GM19372 (cell line): ENCODE results near the gene S100P.
A peak's percentile ranks its signal among the peaks of the same experiment; 100 is the strongest.
"Not testable (repeated sequence)": the region's sequence is repeated elsewhere in the genome, so short reads cannot be mapped to it uniquely, and the experiment has no call there.

Experiments
- ATAC-seq: cut with Tn5 transposase; IDR thresholded peaks from one replicate; pipeline ENCODE4 v1.9.1; 2021; ENCODE audit warnings: mild to moderate bottlenecking, low read depth, moderate library complexity; ENCODE audit not compliant: unreplicated experiment

S100P gene

GRCh38 chr4:6672541-6673190 is 21.0 kb upstream of the S100P start:
- ATAC-seq: not testable (repeated sequence)

- ATAC-seq: not testable (repeated sequence)
These were observed 20.5 kb upstream of the S100P start for GRCh38 chr4:6673191-6673659.

GRCh38 chr4:6673660-6674499 is 19.8 kb upstream of the S100P start:
- ATAC-seq: peak; percentile 80

- peak; percentile 44 for ATAC-seq
These were observed 19.1 kb upstream of the S100P start for GRCh38 chr4:6674500-6675149.

GRCh38 chr4:6676722-6677558 is 16.7 kb upstream of the S100P start:
- ATAC-seq: no peak

- ATAC-seq: no peak
These were observed 13.2 kb upstream of the S100P start for GRCh38 chr4:6680372-6681034.

GRCh38 chr4:6681191-6681590 is 12.5 kb upstream of the S100P start:
- ATAC-seq: no peak

- no peak for ATAC-seq
These were observed 10.7 kb upstream of the S100P start for GRCh38 chr4:6682862-6683590.

GRCh38 chr4:6684656-6685055 is 9.0 kb upstream of the S100P start:
- ATAC-seq: no peak

- no peak for ATAC-seq
These were observed 7.4 kb upstream of the S100P start for GRCh38 chr4:6686104-6686787.

GRCh38 chr4:6687947-6688878 is 5.5 kb upstream of the S100P start:
- ATAC-seq: no peak

GRCh38 chr4:6688879-6689505 is 4.7 kb upstream of the S100P start:
- ATAC-seq: peak; percentile 85

GRCh38 chr4:6689506-6689960 is 4.1 kb upstream of the S100P start:
- ATAC-seq: no peak

- ATAC-seq: no peak
These were observed 1.3 kb upstream of the S100P start for GRCh38 chr4:6692379-6692778.

GRCh38 chr4:6692806-6693205 is 872 bp upstream of the S100P start:
- ATAC-seq: no peak

- ATAC-seq: no peak
These were observed 661 bp downstream of the S100P start for GRCh38 chr4:6694177-6694901.
